Fibroblast of peridontal ligament (primary cell): ENCODE measurements around the gene PLXDC2.

Experiments used
- DNase-seq: peaks from one replicate; pipeline ENCODE4 v3.0.0-alpha.2; 2010; ENCODE audit errors: extremely low read depth

PLXDC2 gene

DNA sequence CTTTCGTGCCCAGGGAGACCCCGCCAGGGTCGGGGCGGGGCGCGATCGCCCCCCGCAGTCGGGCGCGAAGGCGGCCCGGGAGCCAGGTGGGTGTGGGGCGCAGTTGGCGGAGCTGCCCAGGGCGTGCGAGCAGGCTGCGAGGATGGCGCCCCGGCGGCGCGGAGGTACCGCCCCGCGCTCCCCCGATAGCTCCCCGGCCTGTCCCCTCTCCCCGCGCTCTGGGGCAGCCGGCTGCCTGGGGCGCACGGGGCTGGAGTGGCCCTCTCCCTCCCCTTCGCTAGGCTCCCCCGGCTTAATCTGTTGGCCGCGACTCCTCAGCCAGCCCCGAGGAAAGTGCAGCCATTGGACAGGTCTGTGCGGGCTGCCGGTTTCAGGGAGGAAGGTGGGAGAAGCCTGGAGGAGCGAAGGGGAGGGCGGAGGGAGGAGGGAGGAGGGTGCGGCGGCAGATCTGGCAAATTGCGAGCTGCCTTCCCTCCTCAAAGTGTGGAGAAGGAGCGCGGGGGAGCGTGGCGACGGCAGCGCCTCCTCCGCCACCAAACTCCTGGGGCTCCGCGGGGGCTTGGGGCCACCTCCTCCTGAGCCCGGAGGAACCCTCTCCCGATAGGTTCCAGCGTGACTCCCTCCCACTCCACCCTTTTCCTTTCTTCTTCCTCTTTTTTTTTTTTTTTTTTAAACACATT, 361 bp upstream of the PLXDC2 start:
- DNase-seq = peak; percentile 2

- DNase-seq = no peak
These were observed 1.1 kb downstream of the PLXDC2 start for GRCh38 chr10:19817231-19817933.

DNA sequence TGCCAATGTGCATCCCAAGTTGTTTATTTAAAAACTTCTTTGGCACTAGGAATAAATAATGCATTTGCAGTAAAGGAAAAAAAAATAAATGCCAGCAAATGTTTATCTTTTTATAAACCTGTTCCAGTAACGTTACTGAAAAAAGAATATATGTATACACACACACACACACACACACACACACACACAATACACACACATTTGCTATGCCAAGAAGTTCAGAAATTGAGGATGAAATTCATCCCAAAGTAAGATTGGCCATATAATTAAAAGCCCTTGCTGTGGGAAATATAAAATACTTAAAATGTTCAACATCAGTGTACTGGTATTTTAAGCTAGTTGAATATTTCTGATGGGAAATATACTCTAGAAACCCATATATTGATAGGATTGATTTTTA, 2.6 kb downstream of the PLXDC2 start:
- no peak for DNase-seq

GRCh38 chr10:19819419-19820033, 3.3 kb downstream of the PLXDC2 start:
- DNase-seq = peak; percentile 63

DNA sequence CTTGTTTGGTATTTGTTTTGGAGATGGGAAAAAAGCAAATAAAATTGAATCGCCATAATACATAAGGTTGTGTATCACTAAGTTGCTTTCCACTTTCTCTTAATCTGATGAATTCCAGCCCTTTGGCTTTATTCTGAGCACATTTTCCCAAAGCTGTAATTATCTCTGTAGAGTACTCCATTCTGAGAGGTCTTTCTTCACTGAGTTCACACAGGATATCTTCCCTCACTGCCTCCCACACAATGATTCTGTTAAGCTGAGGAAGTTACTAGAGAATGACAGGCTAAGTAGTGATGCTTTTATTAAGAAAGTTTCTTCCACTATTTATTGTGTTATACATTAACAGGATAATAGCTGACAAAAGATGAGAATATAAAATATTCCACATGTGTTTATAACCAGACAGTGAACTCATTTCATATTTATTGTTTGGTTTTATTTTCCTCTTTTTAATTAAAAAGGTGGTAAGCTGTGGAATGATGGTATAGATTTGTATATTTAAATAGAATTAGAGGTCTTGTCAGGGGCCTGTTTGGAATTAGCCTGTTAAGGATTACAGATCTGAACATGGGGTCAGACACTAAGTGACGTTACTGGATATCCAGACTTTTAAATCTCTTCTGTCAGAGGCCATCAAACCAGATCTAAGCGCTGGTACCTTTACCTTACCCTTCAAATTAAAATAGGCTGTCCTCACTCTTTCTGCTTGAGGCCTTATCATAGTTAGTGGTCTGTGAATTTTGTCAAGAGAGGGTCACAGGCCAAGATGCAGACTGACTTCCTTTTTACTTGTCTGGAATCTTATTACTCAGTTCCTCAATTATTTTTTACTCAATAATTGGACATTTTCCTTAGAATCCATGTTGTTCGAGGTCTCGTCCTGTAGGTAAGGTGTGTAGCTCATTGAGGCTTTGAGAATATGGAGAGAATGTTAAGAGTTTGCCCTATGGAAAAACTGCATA, 8.4 kb downstream of the PLXDC2 start:
- DNase-seq = no peak

- DNase-seq = no peak
These were observed 9.5 kb downstream of the PLXDC2 start for GRCh38 chr10:19825700-19826099.

DNA sequence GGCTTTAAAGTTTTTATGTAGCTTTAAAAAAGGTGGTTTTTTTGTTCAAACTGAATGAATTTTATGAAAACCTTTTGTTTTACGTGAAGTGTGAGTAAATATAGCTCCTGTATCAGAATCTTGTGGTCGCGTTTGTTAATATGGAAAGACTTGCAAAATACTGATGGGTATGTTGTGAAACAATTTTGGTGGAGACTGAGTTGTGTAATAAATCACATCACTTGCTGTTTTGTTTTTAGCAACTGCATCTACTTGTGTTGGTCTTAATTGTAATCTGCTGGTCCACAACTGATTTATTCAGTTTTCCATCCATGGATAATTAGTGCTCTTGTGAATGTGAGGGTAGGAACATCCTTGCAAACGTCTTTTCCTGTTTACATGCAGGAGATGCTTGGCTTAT, 10.5 kb downstream of the PLXDC2 start:
- DNase-seq = peak; percentile 32

DNA sequence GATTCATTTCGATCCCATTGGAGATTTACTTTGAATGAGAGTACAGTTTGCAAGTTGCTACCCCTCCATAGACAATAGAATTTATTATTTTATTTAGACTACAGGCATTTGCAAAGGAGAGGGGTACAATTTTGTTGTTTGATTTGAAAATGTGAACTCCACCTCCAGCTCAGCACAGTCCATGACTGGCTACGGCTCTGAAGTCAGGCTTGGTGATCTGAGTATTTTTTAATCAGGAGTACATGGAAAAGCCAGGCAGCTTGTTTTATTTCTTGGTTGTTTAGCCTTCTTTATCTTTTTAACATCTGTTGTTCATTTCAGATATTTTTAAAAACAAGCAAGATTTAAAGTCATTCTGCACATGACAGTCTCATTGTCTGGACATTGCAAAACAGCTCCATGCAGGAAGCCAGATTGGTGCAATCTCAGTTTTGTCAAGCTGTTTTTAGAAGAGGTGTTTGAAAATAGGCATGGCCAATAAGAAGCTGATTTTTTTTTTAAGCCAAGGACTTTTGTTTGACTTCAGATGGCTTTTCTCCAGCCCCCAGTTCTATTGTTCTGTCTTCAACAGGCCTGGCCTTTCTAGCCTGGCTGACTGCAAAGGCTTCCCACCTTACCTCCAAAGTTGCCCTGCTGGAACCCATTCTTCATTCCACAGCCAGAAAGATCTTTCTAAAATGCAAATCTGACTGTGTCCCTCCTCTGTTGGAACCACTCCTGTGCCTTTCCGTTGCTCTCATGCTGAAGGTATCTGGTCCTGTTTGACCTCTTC, 12.2 kb downstream of the PLXDC2 start:
- no peak for DNase-seq

DNA sequence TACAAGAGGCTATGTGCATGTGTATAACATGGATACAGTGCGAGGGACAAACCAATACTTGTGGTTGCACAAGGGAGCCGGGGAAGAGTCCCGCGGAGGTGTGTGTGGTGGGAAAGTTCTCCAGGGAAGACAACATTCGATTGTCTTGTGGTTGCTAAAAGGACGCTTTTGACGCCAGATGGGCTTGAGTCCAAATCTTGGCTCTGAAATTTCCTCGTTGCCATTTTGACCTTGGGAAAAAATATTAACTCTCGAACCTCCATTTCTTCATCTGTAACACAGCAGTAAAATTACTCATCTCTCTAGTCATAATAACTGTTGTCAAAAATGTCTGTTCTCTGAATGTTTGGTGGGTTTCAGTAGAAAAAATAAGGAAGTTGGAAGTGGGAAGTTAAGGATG, 16.5 kb downstream of the PLXDC2 start:
- no peak for DNase-seq

GRCh38 chr10:19833170-19833824, 17.1 kb downstream of the PLXDC2 start:
- no peak for DNase-seq

DNA sequence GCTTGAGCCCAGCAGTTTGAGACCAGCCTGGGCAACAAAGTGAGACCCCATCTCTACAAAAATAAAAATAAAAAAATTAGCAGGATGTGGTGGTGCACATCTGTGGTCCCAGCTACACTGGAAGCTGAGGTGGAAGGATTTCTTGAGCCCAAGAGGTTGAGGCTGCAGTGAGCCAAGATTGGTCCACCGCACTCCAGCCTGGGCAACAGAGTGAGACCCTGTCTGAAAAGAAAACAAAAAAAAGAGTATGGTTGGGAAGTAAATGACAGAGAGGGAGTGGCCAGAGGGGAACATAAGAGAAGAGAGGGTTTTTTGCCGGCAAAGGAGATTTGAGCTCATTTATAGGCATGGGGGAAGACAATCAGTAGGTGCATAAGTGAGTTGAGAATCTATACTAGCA, 19.7 kb downstream of the PLXDC2 start:
- no peak for DNase-seq

DNA sequence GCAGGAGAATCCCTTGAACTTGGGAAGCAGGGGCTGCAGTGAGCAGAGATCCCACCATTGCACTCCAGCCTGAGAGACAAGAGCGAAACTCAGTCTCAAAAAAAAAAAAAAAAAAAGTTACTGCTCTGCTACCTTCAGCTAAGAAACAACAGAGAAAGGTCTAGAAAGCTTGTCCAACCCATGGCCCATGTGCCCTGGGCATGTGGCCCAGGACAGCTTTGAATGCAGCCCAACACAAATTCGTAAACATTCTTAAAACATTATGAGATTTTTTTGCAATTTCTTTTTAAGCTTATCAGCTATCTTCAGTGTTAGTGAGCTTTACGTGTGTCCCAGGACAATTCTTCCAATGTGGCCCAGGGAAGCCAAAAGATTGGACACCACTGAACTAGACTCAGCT, 22.9 kb downstream of the PLXDC2 start:
- DNase-seq = no peak

GRCh38 chr10:19839552-19839951, 23.3 kb downstream of the PLXDC2 start:
- DNase-seq = no peak

DNA sequence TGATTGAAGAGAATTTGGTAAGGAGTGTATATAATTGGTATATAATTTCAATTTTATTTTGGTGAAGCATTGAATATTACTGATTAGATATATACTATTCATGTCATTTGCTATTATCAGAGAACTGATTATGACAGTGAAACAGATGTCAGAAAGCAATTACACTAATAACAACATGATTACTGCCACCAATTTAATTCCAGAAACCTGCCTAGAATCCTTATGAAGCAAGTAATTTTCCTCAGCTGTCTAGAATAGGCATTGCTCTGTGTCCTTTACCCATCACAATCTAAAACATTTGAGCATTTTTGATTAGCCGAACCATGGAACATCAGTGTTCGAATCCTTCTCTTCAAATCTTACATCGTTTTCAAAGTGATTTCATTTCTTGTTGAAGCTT, 24.5 kb downstream of the PLXDC2 start:
- no peak for DNase-seq

- DNase-seq = peak; percentile 29
These were observed 27.3 kb downstream of the PLXDC2 start for GRCh38 chr10:19843487-19843886.

GRCh38 chr10:19845503-19846368, 29.5 kb downstream of the PLXDC2 start:
- no peak for DNase-seq

DNA sequence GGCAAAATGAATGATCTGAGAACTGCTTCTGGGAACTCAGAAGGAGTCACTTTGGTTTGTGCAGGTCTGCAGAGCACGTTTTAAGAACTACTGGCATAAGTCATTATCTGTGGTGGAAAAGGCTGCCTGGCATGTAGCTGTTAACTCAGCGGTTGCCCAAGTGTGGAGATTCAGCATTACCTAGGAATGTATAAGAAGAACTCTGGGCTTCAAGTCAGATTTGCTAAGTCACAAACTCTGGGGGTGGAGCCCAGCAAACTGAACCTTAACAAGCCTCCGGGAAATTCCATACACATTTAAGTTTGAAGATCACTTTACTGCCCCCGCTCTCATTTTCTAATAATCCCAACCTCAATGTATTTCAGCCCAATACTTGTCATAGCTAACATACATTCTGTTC, 31.1 kb downstream of the PLXDC2 start:
- peak; percentile 63 for DNase-seq

DNA sequence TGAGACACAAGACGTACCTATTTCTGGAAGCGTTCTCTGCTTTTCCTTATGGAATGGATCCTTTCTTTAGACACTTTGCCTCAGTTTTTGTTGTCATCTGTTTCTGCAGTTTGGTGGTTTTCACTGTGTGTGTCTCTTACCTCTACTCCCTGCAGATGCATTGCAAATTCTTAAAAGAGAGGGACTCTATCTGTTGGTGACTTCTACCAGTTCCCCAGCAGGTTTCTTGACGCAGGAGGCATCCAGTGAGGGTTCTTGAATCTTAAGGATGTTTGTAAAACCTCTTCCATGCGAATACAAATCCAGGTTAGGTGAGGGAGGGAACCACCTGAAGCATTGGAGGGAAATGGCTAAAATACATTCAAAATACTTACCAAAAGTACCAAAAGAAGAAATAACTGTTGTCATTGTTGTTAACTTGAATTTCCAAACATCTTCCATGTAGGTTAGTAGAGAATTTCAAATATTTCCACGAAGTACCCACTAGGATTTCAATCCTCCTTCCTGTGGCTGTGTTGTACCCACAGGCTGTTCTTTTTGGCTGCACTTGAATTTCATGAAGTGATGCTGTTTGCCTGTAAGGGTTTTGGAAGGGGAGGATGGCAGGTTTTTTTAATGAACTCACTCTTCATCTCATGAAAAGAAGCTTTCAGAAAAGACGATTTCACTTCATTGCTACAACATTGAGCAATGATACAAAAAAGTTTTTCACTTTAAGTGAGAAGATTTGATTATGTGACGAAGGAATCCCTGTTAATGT, 32.2 kb downstream of the PLXDC2 start:
- DNase-seq = peak; percentile 2

GRCh38 chr10:19853831-19854230, 37.6 kb downstream of the PLXDC2 start:
- no peak for DNase-seq
